ENCODE data around the gene PRUNE2.

Gene PRUNE2

GRCh38 chr9:76734716-76735115, 171.2 kb downstream of the PRUNE2 start:
- DNase-seq (ENCODE audit: low read depth) = no peak

- no peak for DNase-seq (ENCODE audit: low read depth)
These were observed 172.8 kb downstream of the PRUNE2 start for GRCh38 chr9:76733096-76733495.

GRCh38 chr9:76732341-76732958, 173.5 kb downstream of the PRUNE2 start:
- DNase-seq (ENCODE audit: low read depth) = no peak

- no peak for DNase-seq (ENCODE audit: low read depth)
These were observed 175.1 kb downstream of the PRUNE2 start for GRCh38 chr9:76730801-76731200.

- no peak for DNase-seq (ENCODE audit: low read depth)
These were observed 175.8 kb downstream of the PRUNE2 start for GRCh38 chr9:76729980-76730737.

- DNase-seq (ENCODE audit: low read depth) = no peak
These were observed 176.8 kb downstream of the PRUNE2 start for GRCh38 chr9:76729116-76729515.

DNA sequence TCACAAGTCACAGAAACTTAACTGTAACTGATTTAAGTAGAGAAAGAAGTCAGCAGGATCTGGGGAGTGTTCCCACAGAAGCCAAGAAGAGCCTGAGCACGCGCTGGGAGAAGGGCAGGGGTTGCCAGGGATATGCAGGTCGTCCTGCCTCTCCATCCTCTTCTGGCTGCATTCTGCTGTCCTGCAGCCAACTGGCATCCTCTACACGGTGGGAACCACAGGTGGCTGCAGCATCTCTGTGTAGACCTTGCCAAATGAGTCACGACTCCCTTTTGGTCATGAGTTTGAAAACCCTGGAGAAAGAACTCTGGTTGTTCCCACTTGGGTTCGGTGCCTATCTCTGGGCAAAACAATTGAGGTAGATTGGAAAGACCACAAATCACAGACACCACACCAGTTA, 180.0 kb downstream of the PRUNE2 start:
- no peak for DNase-seq (ENCODE audit: low read depth)

GRCh38 chr9:76725011-76725546, 180.8 kb downstream of the PRUNE2 start:
- DNase-seq (ENCODE audit: low read depth) = no peak

DNA sequence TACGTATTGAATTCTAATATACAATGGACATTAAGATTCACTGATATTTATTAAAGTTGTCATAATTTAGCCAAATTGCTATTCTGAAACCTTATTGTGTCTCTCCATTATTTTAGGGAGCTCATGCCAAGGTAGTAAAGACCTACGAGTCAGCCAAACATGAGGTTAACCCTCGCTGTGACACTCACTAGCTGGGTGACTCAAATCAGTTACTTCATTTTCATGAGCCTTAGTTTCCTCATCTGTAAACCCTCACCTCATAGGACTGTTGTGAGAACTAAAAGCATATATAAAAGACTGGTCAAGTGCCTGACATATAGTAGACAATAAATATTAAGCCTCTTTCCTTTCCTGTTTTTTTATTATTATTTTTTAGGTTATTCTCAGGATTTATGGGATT, 185.7 kb downstream of the PRUNE2 start:
- DNase-seq (ENCODE audit: low read depth) = no peak

GRCh38 chr9:76718166-76718565, 187.7 kb downstream of the PRUNE2 start:
- DNase-seq (ENCODE audit: low read depth) = no peak

- no peak for DNase-seq (ENCODE audit: low read depth)
These were observed 188.3 kb downstream of the PRUNE2 start for GRCh38 chr9:76717613-76718012.

GRCh38 chr9:76717176-76717575, 188.7 kb downstream of the PRUNE2 start:
- no peak for DNase-seq (ENCODE audit: low read depth)

DNA sequence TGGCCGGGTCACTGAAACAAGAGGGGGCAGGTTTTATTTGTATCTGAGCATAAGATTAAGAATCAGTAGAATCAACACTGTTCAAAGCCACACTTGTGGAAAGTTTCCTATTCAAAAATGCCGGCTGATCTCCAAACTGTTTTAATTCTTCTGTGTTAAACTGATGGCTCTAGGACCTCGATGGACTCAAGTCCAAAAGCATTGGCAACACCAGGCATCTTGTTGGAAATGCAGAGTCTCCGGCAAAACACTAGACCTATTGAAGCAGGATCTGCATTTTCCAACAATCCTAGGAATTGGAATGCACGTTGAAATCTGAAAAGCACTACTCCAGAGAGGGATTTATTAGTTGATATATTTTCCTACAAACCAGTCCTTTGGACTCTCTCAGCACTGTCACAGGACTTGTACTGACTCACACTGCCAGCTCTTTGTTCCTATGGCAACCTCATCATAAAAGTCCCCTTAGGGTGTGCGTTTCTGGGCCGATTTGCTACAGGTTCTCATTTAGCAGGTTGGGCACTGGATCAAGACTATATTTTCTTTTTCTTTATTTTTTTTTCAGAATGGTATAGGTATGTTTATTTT, 189.7 kb downstream of the PRUNE2 start:
- no peak for DNase-seq (ENCODE audit: low read depth)

DNA sequence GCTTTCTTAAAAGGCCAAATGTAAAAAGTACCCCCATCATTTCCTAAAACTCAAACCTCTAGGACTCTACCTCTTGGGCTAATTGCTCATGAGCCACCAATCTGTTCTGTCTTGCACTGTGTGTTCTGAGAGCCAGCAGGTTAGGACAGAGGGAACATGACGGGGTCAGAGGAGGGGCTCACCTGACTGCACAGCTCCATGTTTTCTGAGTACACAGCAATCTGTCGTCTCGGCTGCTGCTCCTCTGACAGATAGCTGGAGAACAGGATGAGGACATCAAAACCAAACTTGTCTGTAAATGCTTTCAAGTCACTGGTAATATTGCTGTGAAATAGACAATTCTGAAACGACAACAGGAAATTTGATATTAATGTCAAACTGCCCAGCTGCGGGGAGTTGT, 192.5 kb downstream of the PRUNE2 start:
- no peak for DNase-seq (ENCODE audit: low read depth)

- no peak for DNase-seq (ENCODE audit: low read depth)
These were observed 196.9 kb downstream of the PRUNE2 start for GRCh38 chr9:76709020-76709419.

DNA sequence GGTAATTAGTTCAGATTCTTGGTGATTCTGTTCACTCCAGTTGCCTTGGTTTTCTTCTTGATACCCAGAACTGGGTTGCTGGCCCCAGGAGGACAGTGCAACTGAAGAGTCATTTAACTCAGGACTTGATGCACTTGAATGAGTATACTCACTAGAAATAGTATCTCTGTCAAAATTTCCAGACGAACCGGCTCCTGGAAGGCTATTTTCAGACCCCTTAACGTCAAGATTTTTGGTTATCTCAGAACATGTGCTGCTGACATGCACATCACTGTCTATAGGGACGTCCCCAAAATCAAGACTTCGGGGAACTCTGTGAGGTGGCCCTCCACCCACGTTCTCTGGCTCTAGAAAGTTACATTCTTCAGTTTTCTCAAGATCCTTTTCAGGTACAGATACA, 198.4 kb downstream of the PRUNE2 start:
- no peak for DNase-seq (ENCODE audit: low read depth)

GRCh38 chr9:76704593-76705204, 201.2 kb downstream of the PRUNE2 start:
- DNase-seq (ENCODE audit: low read depth) = no peak

DNA sequence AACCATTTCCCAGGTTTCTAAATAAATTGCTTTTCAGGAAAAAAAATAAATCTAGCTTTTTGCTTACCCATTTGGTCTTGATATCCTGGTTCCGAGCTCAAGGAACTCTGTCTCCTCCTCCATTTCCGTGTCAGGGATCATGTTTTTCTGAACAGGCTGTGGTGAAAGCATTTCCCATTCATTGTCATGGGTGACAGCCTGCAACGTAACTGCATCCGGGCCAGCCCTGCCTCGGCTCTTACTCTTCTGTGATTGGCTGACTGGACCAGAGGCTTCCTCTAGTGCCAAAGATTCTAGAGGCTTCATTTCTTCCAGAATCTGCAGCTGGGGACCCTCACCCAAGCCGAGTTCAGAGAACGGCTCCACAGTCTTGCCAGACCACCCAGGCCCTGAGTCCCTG, 202.6 kb downstream of the PRUNE2 start:
- DNase-seq (ENCODE audit: low read depth) = no peak

DNA sequence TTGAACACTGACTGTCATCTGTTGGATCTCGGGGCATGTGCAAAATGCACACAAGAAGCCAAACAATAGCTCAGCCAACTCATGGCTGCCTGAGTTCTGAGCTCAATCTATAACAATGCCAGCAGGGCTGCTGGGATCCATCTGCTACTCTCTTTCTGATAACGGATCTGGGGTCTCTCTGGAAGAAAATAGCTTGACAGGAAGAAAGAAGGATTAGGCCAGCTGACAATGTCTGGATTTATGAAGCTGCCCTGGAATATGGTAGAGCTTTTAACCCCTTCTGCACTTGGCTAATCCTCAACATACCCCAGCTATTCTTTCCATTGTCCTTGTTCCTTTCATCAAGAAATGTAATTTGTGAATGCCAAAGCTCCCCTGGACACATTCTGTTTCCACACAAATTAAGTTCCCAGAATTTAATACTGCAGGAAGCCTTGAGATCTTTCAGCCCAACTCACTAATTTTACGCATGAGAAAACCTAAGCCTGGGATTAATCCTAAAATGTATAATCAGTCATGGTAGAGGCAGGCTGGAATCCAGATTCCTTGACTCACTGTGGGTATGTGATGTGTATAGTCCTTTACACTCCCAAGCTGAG, 204.4 kb downstream of the PRUNE2 start:
- no peak for DNase-seq (ENCODE audit: low read depth)

DNA sequence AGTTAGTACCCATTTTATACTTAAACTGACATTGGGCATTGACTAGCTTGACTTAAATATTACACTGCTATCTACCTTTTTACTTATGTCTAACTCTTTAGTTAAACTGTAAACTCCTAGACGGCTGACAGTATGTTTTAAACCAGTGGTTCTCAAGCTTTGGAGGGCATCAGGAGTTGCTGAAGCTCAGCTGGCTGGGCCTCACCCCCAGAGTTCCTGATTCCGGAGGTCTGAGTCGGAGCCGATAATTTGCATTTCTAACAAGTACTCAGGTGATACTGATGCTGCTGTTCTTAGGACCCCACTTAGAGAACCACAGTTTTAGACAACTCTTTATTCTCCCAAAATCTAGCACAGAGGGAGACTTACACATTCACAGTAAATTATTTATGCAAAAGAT, 205.0 kb downstream of the PRUNE2 start:
- no peak for DNase-seq (ENCODE audit: low read depth)

GRCh38 chr9:76699971-76700370, 205.9 kb downstream of the PRUNE2 start:
- DNase-seq (ENCODE audit: low read depth) = no peak

- no peak for DNase-seq (ENCODE audit: low read depth)
These were observed 208.4 kb downstream of the PRUNE2 start for GRCh38 chr9:76697554-76697953.

Data from activated T-helper 9 cell treated with anti-CD3 and anti-CD28 coated beads, Interleukin-2, amount 50 U/mL, for 16 hours (primary cell).